ENCODE data around the gene PPM1E. TPM values are rescaled to one million over a fixed set of nuclear protein-coding genes. Genes with fewer than 3 reads are reported as not detected.
"Not testable (repeated sequence)": the region's sequence is repeated elsewhere in the genome, so short reads cannot be mapped to it uniquely, and the experiment has no call there.

The PPM1E gene
- total RNA-seq, 2 experiments from 2014 or later: not detected

- Histone ChIP-seq H3K36me3 (ENCODE audit: insufficient read depth, low read length) (no peaks in the 10 kb centered on the region), H3K9me3 (ENCODE audit: control insufficient read depth in 1 of 2, insufficient read depth in 1 of 2, low read length in 2 of 2) (peaks cover 0 to under 1% of the 10 kb centered on the region in 2 experiments), H3K27me3 (ENCODE audit: control insufficient read depth in 1 of 2, insufficient read depth in 2 of 2, low read length in 2 of 2) (peaks cover 5 to 7% of the 10 kb centered on the region in 2 experiments), H3K4me3 (ENCODE audit: low read length) (no peak overlapping the region), H3K27ac (ENCODE audit: low read depth in 1 of 2, low read length in 2 of 2) (no peak overlapping the region), H3K4me1 (ENCODE audit: insufficient read depth, low read length) (no peaks in the 10 kb centered on the region)
- Mint-ChIP-seq H3K9me3 (no peaks in the 10 kb centered on the region), H3K4me1 (ENCODE audit: low read depth) (no peaks in the 10 kb centered on the region), H3K36me3 (ENCODE audit: low read depth) (no peaks in the 10 kb centered on the region), H3K4me3 (no peak overlapping the region), H3K27me3 (peaks cover 42% of the 10 kb centered on the region), H3K27ac (no peak overlapping the region)
- no peak for TF ChIP-seq CTCF (IDR thresholded peaks at IDR 0.05)
- ATAC-seq (ENCODE audit: poor library complexity): no peak
- intact Hi-C loops (cut with DNase I, micrococcal nuclease): no loop called here
- ChIA-PET CTCF (no interaction called here), POLR2A (no interaction called here)
- DNase-seq: no peak
These were observed 82.0 kb downstream of the PPM1E start for GRCh38 chr17:58837699-58838098.

GRCh38 chr17:58840820-58841612 is 85.4 kb downstream of the PPM1E start:
- H3K36me3 ChIP-seq (ENCODE audit: insufficient read depth, low read length): no peaks in the 10 kb centered on the region
- Mint-ChIP-seq H3K27ac (no peak overlapping the region), H3K4me3 (no peak overlapping the region), H3K27me3 (peaks cover 18% of the 10 kb centered on the region), H3K36me3 (ENCODE audit: low read depth) (no peaks in the 10 kb centered on the region), H3K4me1 (ENCODE audit: low read depth) (no peaks in the 10 kb centered on the region), H3K9me3 (no peaks in the 10 kb centered on the region)
- no peak overlapping the region for H3K27ac ChIP-seq (ENCODE audit: low read depth in 1 of 2, low read length in 2 of 2)
- ATAC-seq (ENCODE audit: poor library complexity) (no peak), DNase-seq (no peak)
- peaks cover 0 to 4% of the 10 kb centered on the region in 2 experiments for H3K9me3 ChIP-seq (ENCODE audit: control insufficient read depth in 1 of 2, insufficient read depth in 1 of 2, low read length in 2 of 2)
- H3K4me1 ChIP-seq (ENCODE audit: insufficient read depth, low read length): no peaks in the 10 kb centered on the region
- intact Hi-C loops (cut with DNase I, micrococcal nuclease): no loop called here
- no peak for TF ChIP-seq CTCF (IDR thresholded peaks at IDR 0.05)
- CTCF ChIA-PET: no interaction called here
- POLR2A ChIA-PET: no interaction called here
- no peak overlapping the region for H3K4me3 ChIP-seq (ENCODE audit: low read length)
- H3K27me3 ChIP-seq (ENCODE audit: control insufficient read depth in 1 of 2, insufficient read depth in 2 of 2, low read length in 2 of 2): peaks cover 0 to 7% of the 10 kb centered on the region in 2 experiments

GRCh38 chr17:58846413-58846812 is 90.8 kb downstream of the PPM1E start:
- H3K9me3 ChIP-seq (ENCODE audit: control insufficient read depth in 1 of 2, insufficient read depth in 1 of 2, low read length in 2 of 2); DNase-seq; H3K36me3 Mint-ChIP-seq (ENCODE audit: low read depth); H3K4me3 ChIP-seq (ENCODE audit: low read length); H3K4me1 ChIP-seq (ENCODE audit: insufficient read depth, low read length); H3K27ac ChIP-seq (ENCODE audit: low read depth in 1 of 2, low read length in 2 of 2); CTCF ChIA-PET; H3K27ac Mint-ChIP-seq; H3K9me3 Mint-ChIP-seq; H3K4me1 Mint-ChIP-seq (ENCODE audit: low read depth); ATAC-seq (ENCODE audit: poor library complexity); H3K27me3 ChIP-seq (ENCODE audit: control insufficient read depth in 1 of 2, insufficient read depth in 2 of 2, low read length in 2 of 2); H3K36me3 ChIP-seq (ENCODE audit: insufficient read depth, low read length); intact Hi-C loops (cut with DNase I, micrococcal nuclease); POLR2A ChIA-PET; H3K4me3 Mint-ChIP-seq: not testable (repeated sequence)
- peaks cover 27% of the 10 kb centered on the region for H3K27me3 Mint-ChIP-seq

GRCh38 chr17:58850106-58850505 is 94.5 kb downstream of the PPM1E start:
- ATAC-seq (ENCODE audit: poor library complexity); H3K4me3 Mint-ChIP-seq; H3K9me3 ChIP-seq (ENCODE audit: control insufficient read depth in 1 of 2, insufficient read depth in 1 of 2, low read length in 2 of 2); DNase-seq; H3K9me3 Mint-ChIP-seq; H3K4me1 ChIP-seq (ENCODE audit: insufficient read depth, low read length); POLR2A ChIA-PET; H3K4me3 ChIP-seq (ENCODE audit: low read length); H3K27ac Mint-ChIP-seq; CTCF ChIA-PET; H3K27ac ChIP-seq (ENCODE audit: low read depth in 1 of 2, low read length in 2 of 2); H3K36me3 ChIP-seq (ENCODE audit: insufficient read depth, low read length); H3K36me3 Mint-ChIP-seq (ENCODE audit: low read depth); H3K4me1 Mint-ChIP-seq (ENCODE audit: low read depth); intact Hi-C loops (cut with DNase I, micrococcal nuclease): not testable (repeated sequence)
- H3K27me3 Mint-ChIP-seq: peaks cover 46% of the 10 kb centered on the region
- H3K27me3 ChIP-seq (ENCODE audit: control insufficient read depth in 1 of 2, insufficient read depth in 2 of 2, low read length in 2 of 2): peaks cover 0 to 17% of the 10 kb centered on the region in 2 experiments

Measured in CD4-positive, alpha-beta T cell (primary cell).